SH-SY5Y (cell line): ENCODE data around the gene PPARGC1A.

ENCODE experiments used
- GATA2 ChIP-seq: IDR thresholded peaks from 2 replicates; pipeline ENCODE4 v1.6.1; 2011; ENCODE audit warnings: mild to moderate bottlenecking, low read depth, low read length
- GATA3 ChIP-seq: IDR thresholded peaks from 2 replicates; pipeline ENCODE4 v1.6.1; 2011; ENCODE audit warnings: low read depth, mild to moderate bottlenecking, low read length, moderate library complexity

- TF ChIP-seq GATA2 (no peak), GATA3 (no peak)
These were observed 121.3 kb downstream of the PPARGC1A start for GRCh38 chr4:23768541-23768940.
